Posterior cingulate gyrus (tissue), 11 donors: ENCODE measurements around the gene MVP.
A peak's percentile ranks its signal among the peaks of the same experiment; 100 is the strongest.

Source experiments
- DNase-seq, 10 donors: peaks; one replicate each; pipeline versions ENCODE4 v3.0.0 to v3.0.0-alpha.2; 2020 to 2021; ENCODE audit warnings: mixed read lengths in 3 of 10
- intact Hi-C: fragments of 100-400 bp; cut with DNase I; formaldehyde crosslinking; loops from one replicate; pipeline ENCODE4 v1.15.1; 2023

MVP gene

GRCh38 chr16:29894352-29894751 lies 74.1 kb downstream of the MVP start:
- peak in 1 of 10 donors; percentile 66 for DNase-seq
- intact Hi-C loops, result no loop called here

- intact Hi-C loops, result no loop called here
- peak in 2 of 10 donors; percentile 33 to 62 for DNase-seq
These were observed 76.6 kb downstream of the MVP start for GRCh38 chr16:29896841-29897240.

- DNase-seq, result no peak
- intact Hi-C loops, result no loop called here
These were observed 77.1 kb downstream of the MVP start for GRCh38 chr16:29897333-29897732.
